Cardiac fibroblast (primary cell): ENCODE measurements around the gene NDC80.

ENCODE experiments used
- DNase-seq, 2 donors: peaks; one replicate each; pipeline versions ENCODE4 v3.0.0 to v3.0.0-alpha.2; 2010; ENCODE audit warnings: low read depth in 2 of 2
- H3K4me3 ChIP-seq, 2 donors: replicated peaks in 1 of 2; 1 replicate in 1 of 2; 2 replicates in 1 of 2; pipeline ENCODE4 v1.5.1; 2011; ENCODE audit warnings: low read depth in 2 of 2, low read length in 2 of 2, mild to moderate bottlenecking in 2 of 2, moderate library complexity in 1 of 2
- CTCF ChIP-seq: IDR thresholded peaks from one replicate; pipeline ENCODE4 v1.5.1; 2011; ENCODE audit warnings: low read depth, mild to moderate bottlenecking, low read length, inconsistent platforms

Gene NDC80

DNA sequence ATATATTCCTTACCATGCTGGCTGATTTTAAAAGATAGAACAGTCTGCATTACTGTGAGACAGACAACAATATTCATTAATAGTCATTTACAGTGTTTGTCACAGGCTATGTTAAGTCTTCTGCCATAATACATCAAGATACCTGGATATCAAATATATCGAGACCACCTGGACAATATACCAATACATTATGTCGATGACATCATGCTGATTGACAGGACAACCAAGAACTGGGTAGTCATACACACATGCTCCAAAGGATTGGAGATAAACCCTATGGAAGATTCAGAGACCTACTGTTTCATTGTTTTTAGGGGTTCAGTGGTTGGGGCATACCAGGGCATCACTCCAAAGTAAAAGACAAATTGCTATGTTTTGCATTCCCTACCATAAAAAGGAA is 57.6 kb downstream of the NDC80 start:
- no peak overlapping the region for H3K4me3 ChIP-seq
- no peak for DNase-seq
- TF ChIP-seq CTCF: no peak

DNA sequence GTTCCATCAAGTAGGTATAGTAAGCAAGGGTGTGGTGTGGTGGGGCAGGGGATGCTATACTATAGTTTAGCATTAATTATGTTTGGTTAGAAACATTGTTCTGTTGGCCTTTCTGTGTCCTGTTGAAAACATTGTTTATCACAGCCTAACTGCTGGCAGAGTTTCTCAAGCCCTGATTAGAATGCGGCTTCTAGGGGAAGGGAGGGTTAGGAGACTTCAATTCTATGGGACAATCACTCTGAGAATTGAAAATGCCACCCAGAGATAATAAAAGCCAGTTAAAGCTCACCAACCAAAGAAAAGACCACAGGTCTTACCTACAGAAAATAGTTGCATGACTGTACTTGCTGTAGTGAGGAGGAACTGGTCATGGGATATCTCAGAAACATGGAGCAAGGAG is 64.2 kb downstream of the NDC80 start:
- no peak for DNase-seq
- TF ChIP-seq CTCF: no peak
- H3K4me3 ChIP-seq: no peak overlapping the region

DNA sequence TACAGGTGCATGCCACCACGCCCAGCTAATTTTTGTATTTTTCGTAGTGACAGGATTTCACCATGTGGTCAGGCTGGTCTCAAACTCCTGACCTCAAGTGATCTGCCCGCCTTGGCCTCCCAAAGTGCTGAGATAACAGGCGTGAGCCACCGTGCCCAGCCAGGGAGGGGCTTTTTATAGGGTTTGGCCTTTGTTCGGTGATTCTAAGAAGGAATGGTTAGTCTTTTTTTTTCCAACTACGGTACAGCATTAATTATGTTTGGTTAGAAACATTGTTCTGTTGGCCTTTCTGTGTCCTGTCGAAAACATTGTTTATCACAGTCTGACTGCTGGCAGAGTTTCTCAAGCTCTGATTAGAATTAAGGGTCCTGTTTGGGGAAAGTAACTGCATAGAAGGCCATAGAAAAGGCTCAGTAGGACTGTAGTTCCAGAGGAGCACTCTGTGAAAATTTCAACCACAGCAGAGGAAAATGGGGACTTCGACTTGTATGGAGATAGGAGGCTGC is 64.8 kb downstream of the NDC80 start:
- no peak for TF ChIP-seq CTCF
- H3K4me3 ChIP-seq: no peak overlapping the region
- peak in 1 of 2 donors; percentile 44 for DNase-seq

DNA sequence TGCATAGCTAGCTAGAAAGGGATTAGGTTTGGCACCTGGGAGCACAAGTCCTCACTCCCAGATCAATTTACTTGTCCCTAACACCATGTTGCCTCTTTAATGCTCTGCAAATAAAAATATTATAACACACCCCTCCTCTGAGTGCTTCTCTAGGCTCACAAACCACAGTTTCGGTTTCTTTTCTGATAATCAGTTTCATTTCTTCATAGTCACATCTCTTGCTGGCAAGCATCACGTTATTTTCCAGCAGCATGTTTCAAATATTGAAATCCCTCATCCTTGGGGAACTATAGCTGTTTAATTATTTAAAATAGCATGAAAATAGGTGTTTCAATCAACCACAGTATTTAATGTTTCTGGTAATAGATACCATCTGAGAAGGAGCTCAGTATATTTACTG is 70.3 kb downstream of the NDC80 start:
- TF ChIP-seq CTCF: no peak
- peak; percentile 34 to 41 for DNase-seq
- H3K4me3 ChIP-seq: no peak overlapping the region

- no peak overlapping the region for H3K4me3 ChIP-seq
- DNase-seq: no peak
- no peak for TF ChIP-seq CTCF
Measured at GRCh38 chr18:2642771-2643170, 71.4 kb downstream of the NDC80 start.

DNA sequence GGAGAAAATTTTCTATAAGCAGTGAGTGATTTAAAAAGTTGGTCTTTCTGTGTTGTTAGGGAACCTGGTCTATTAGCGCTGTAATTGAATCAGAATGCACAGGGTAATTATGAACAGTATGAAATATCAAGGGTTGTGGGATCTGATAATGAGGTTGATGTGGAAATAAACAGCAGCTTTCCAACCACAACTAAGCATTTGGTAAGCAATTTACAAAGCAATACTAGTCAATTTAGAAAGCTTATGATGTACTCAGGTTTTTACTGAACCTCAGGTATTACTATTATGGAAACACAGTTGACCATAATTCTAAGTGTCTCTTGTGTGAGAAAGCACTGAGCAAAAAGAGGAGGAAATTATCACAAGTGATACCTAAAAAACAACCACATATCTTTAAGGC is 73.2 kb downstream of the NDC80 start:
- DNase-seq: no peak
- TF ChIP-seq CTCF: no peak
- H3K4me3 ChIP-seq: no peak overlapping the region

DNA sequence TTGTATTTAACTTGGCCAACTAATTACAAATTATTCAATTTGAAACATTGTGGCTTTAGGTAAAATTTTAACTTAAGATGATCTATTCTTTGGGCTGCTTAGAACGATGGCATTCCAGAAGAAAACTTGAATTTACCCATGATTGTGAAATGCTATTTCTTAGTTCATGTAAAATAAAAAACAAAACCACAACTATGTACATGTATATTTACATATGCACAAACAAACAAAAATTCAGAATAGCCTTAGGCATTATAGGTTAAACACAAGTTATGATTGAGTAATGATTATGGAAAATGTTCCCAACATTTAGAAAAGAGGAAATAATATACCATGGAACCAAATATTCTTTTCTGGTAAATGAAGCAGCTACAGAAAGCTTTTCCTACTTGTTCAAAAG is 80.6 kb downstream of the NDC80 start:
- no peak overlapping the region for H3K4me3 ChIP-seq
- no peak for DNase-seq
- TF ChIP-seq CTCF: no peak
